Endodermal cell (in vitro differentiated cells): ENCODE data around the gene HTR1A. TPM values are rescaled to one million over a fixed set of nuclear protein-coding genes. Genes with fewer than 3 reads are reported as not detected.

Experiments used
- DNase-seq: peaks from one replicate; pipeline ENCODE4 v3.0.0-alpha.2; 2017
- H3K27ac ChIP-seq: 2 replicates; pipeline ENCODE4 v1.5.1; 2013; ENCODE audit warnings: mild to moderate bottlenecking, low read depth, low read length, moderate library complexity
- H3K27me3 ChIP-seq: 2 replicates; pipeline ENCODE4 v1.6.1; 2013; ENCODE audit warnings: mild to moderate bottlenecking, low read length, moderate library complexity; ENCODE audit not compliant: insufficient read depth, control insufficient read depth, poor library complexity, severe bottlenecking
- H3K36me3 ChIP-seq: 2 replicates; pipeline ENCODE4 v1.7.0; 2013; ENCODE audit warnings: mild to moderate bottlenecking, low read length, moderate library complexity; ENCODE audit not compliant: control insufficient read depth, insufficient read depth
- H3K4me1 ChIP-seq: one replicate; pipeline ENCODE4 v1.7.0; 2013; ENCODE audit warnings: low read length; ENCODE audit not compliant: control insufficient read depth, insufficient read depth
- H3K4me3 ChIP-seq: 2 replicates; pipeline ENCODE4 v1.5.1; 2013; ENCODE audit warnings: mild to moderate bottlenecking, low read length, moderate library complexity
- H3K9ac ChIP-seq: 2 replicates; pipeline ENCODE4 v1.6.1; 2013; ENCODE audit warnings: mild to moderate bottlenecking, low read length, moderate library complexity; ENCODE audit not compliant: poor library complexity, severe bottlenecking; ENCODE audit errors: extremely low read depth
- H3K9me3 ChIP-seq: 2 replicates; pipeline ENCODE4 v1.6.1; 2013; ENCODE audit warnings: mild to moderate bottlenecking, low read length, moderate library complexity; ENCODE audit not compliant: control insufficient read depth
- H3K27ac Mint-ChIP-seq: 2 replicates; pipeline ENCODE4 v1.8.0; 2020; ENCODE audit warnings: mixed read lengths
- H3K27me3 Mint-ChIP-seq: 2 replicates; pipeline ENCODE4 v1.8.0; 2021; ENCODE audit warnings: mild to moderate bottlenecking, mixed read lengths; ENCODE audit not compliant: insufficient read depth
- H3K36me3 Mint-ChIP-seq: 2 replicates; pipeline ENCODE4 v1.8.0; 2020; ENCODE audit warnings: low read depth, mixed read lengths
- H3K4me1 Mint-ChIP-seq: 2 replicates; pipeline ENCODE4 v1.8.0; 2020; ENCODE audit warnings: mixed read lengths
- H3K4me3 Mint-ChIP-seq: 2 replicates; pipeline ENCODE4 v1.8.0; 2020; ENCODE audit warnings: mild to moderate bottlenecking, moderate library complexity, mixed read lengths
- H3K9me3 Mint-ChIP-seq: 2 replicates; pipeline ENCODE4 v1.8.0; 2020; ENCODE audit warnings: mild to moderate bottlenecking, mixed read lengths
- WGBS, 2 experiments: methylation state at CpG; one replicate each; pipeline versions ENCODE4 v1.1.5 to v1.1.7; 2013; ENCODE audit warnings: missing lambda C conversion rate in 2 of 2, mixed read lengths in 1 of 2; ENCODE audit not compliant: insufficient coverage in 1 of 2, insufficient read length in 1 of 2; 5-methylcytosine and 5-hydroxymethylcytosine counted together
- total RNA-seq, 2 donors: library from RNA; stranded (reverse); fragmentation: NEBNext Ultra II Directional in 1 of 2; extraction: Animal tissue kit (Norgen Biotek cat#: 25700) in 1 of 2; gene quantifications; 2 replicates in 1 of 2; 3 replicates in 1 of 2; pipeline ENCODE4 v1.2.1, GENCODE V29; 2021
- TF ChIP-seq, protein P1 (sequence below): fragments of 200-600 bp; sonication (generic); conservative IDR thresholded peaks from 2 replicates; pipeline ENCODE4 v1.5.0; 2021; ENCODE audit warnings: antibody characterized with exemption, mild to moderate bottlenecking

Gene HTR1A
- total RNA-seq, 2 donors from 2014 or later, result not detected

- peaks cover 5% of the 10 kb centered on the region for H3K4me1 ChIP-seq
- 22 to 26% methylated on average over 5 to 6 of the region's 6 CpGs for WGBS, 2 experiments
- H3K9ac ChIP-seq, result no peak overlapping the region
- peaks cover 9% of the 10 kb centered on the region for H3K9me3 Mint-ChIP-seq
- no peak overlapping the region for H3K4me3 Mint-ChIP-seq
- no peaks in the 10 kb centered on the region for H3K36me3 Mint-ChIP-seq
- no peak overlapping the region for H3K4me3 ChIP-seq
- H3K27ac ChIP-seq, result no peak overlapping the region
- TF ChIP-seq, protein P1, sequence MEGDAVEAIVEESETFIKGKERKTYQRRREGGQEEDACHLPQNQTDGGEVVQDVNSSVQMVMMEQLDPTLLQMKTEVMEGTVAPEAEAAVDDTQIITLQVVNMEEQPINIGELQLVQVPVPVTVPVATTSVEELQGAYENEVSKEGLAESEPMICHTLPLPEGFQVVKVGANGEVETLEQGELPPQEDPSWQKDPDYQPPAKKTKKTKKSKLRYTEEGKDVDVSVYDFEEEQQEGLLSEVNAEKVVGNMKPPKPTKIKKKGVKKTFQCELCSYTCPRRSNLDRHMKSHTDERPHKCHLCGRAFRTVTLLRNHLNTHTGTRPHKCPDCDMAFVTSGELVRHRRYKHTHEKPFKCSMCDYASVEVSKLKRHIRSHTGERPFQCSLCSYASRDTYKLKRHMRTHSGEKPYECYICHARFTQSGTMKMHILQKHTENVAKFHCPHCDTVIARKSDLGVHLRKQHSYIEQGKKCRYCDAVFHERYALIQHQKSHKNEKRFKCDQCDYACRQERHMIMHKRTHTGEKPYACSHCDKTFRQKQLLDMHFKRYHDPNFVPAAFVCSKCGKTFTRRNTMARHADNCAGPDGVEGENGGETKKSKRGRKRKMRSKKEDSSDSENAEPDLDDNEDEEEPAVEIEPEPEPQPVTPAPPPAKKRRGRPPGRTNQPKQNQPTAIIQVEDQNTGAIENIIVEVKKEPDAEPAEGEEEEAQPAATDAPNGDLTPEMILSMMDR, result peak; percentile 89
- peaks cover 11% of the 10 kb centered on the region for H3K9me3 ChIP-seq
- H3K27me3 Mint-ChIP-seq, result peaks cover 54% of the 10 kb centered on the region
- peaks cover 10% of the 10 kb centered on the region for H3K4me1 Mint-ChIP-seq
- peaks cover 47% of the 10 kb centered on the region for H3K27me3 ChIP-seq
- no peaks in the 10 kb centered on the region for H3K36me3 ChIP-seq
- no peak overlapping the region for H3K27ac Mint-ChIP-seq
- peak; percentile 89 for DNase-seq
Observed at GRCh38 chr5:63963080-63963735, 963 bp upstream of the HTR1A start.

DNA sequence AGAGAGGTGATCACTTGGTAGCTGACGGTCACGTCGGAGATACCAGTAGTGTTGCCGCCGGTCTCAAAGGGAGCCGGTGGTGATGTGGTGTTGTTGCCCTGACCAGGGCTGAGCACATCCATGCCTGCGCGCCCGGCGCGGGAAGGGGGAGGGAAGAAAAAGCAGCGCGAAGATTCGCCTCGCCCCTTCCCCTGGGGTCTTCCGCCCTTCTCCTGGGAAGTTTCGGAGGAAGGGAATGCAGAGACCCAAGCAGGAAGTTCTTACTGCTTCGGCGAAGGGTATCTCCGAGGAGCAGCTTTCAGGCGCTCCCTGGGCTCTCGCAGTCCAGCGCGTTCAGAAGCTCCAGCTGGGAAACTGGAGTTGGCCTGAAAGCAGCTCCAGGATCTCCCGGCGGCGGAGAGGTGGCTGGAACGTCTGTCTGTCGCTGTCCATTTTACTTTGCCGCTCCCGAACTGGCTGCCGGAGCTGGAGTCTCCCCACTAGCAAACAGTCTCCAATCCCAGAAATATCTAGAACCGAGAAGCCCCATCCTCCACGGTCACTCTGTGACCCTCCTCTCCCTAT lies 565 bp downstream of the HTR1A start:
- H3K27me3 ChIP-seq, result peaks cover 48% of the 10 kb centered on the region
- Mint-ChIP-seq H3K36me3 (no peaks in the 10 kb centered on the region), H3K4me3 (peak overlapping the region; percentile 43), H3K4me1 (peaks cover 10% of the 10 kb centered on the region), H3K27me3 (peaks cover 61% of the 10 kb centered on the region), H3K9me3 (peaks cover 9% of the 10 kb centered on the region), H3K27ac (no peak overlapping the region)
- no peaks in the 10 kb centered on the region for H3K36me3 ChIP-seq
- no peak overlapping the region for H3K9ac ChIP-seq
- TF ChIP-seq, protein P1, result no peak
- peaks cover 11% of the 10 kb centered on the region for H3K9me3 ChIP-seq
- peak; percentile 77 for DNase-seq
- H3K27ac ChIP-seq, result no peak overlapping the region
- H3K4me1 ChIP-seq, result peaks cover 5% of the 10 kb centered on the region
- H3K4me3 ChIP-seq, result peak overlapping the region; percentile 71
- WGBS, 2 experiments, result 6 to 23% methylated on average over 19 to 34 of the region's 34 CpGs

DNA sequence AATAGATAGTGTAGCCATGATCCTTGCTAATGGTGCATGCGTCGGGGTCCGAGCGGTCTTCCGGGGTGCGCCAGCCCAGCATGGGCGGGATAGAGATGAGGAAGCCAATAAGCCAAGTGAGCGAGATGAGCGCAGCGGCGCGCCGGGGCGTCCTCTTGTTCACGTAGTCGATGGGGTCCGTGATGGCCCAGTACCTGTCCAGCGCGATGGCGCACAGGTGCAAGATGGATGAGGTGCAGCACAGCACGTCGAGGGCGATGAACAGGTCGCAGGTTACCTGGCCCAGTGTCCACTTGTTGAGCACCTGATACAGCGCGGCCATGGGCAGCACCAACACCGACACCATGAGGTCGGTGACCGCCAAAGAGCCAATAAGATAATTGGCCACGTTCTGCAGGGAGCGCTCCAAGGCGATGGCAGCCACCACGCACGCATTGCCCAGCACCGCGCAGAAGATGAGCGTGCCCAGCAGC lies 1.1 kb downstream of the HTR1A start:
- no peak overlapping the region for H3K27ac ChIP-seq
- no peak overlapping the region for H3K27ac Mint-ChIP-seq
- H3K9ac ChIP-seq, result no peak overlapping the region
- peak overlapping the region; percentile 71 for H3K4me3 ChIP-seq
- peaks cover 48% of the 10 kb centered on the region for H3K27me3 ChIP-seq
- H3K27me3 Mint-ChIP-seq, result peaks cover 61% of the 10 kb centered on the region
- peaks cover 9% of the 10 kb centered on the region for H3K9me3 Mint-ChIP-seq
- DNase-seq, result no peak
- H3K4me1 Mint-ChIP-seq, result peaks cover 10% of the 10 kb centered on the region
- peak overlapping the region; percentile 43 for H3K4me3 Mint-ChIP-seq
- peaks cover 5% of the 10 kb centered on the region for H3K4me1 ChIP-seq
- TF ChIP-seq, protein P1, result no peak
- peaks cover 11% of the 10 kb centered on the region for H3K9me3 ChIP-seq
- H3K36me3 ChIP-seq, result no peaks in the 10 kb centered on the region
- 81 to 83% methylated on average over 28 to 37 of the region's 37 CpGs for WGBS, 2 experiments
- H3K36me3 Mint-ChIP-seq, result no peaks in the 10 kb centered on the region
